ENCODE data around the gene CPLX1.

DNA sequence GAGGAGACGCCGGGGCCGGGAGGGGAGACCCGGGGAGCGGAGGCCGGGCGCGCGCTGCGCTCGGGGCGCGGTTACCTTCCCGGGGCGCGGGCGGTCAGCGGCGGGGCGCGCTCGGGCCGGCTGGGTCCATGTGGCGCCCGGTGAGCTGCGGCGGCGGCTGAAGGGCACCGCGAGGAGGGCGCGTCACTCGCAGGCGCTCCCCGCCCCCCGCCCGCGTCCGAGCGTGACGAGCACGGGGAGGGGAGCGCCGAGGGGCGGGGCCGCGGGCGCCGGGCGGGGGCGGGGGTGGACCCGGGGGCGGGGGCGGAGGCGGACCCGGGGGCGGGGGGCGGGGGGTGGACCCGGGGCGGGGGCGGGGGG, at the start of gene CPLX1:
- TF ChIP-seq, protein P1, sequence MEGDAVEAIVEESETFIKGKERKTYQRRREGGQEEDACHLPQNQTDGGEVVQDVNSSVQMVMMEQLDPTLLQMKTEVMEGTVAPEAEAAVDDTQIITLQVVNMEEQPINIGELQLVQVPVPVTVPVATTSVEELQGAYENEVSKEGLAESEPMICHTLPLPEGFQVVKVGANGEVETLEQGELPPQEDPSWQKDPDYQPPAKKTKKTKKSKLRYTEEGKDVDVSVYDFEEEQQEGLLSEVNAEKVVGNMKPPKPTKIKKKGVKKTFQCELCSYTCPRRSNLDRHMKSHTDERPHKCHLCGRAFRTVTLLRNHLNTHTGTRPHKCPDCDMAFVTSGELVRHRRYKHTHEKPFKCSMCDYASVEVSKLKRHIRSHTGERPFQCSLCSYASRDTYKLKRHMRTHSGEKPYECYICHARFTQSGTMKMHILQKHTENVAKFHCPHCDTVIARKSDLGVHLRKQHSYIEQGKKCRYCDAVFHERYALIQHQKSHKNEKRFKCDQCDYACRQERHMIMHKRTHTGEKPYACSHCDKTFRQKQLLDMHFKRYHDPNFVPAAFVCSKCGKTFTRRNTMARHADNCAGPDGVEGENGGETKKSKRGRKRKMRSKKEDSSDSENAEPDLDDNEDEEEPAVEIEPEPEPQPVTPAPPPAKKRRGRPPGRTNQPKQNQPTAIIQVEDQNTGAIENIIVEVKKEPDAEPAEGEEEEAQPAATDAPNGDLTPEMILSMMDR (IDR thresholded peaks at IDR 0.05) = no peak
- TF ChIP-seq POLR2A (IDR thresholded peaks at IDR 0.05) = peak in 1 of 2 donors; percentile 21

Data from adrenal gland (tissue), 5 donors.